Measurements from ENCODE around the gene PTPRM. TPM values are rescaled to one million over a fixed set of nuclear protein-coding genes. Genes with fewer than 3 reads are reported as not detected.

The PTPRM gene
- polyA plus RNA-seq, 3 donors: 0.04 to 2.1 (median 0.66) TPM

GRCh38 chr18:8330575-8330974 lies 763.5 kb downstream of the PTPRM start:
- H3K27ac ChIP-seq (ENCODE audit: low read depth in 1 of 2, low read length in 2 of 2): no peak overlapping the region
- intact Hi-C loops (cut with micrococcal nuclease): no loop called here
- no peaks in the 10 kb centered on the region for H3K27me3 ChIP-seq (ENCODE audit: control insufficient read depth in 2 of 2, insufficient read depth in 2 of 2, low read length in 2 of 2)
- no peaks in the 10 kb centered on the region for H3K9me3 ChIP-seq (replicated peaks in 1 of 2; ENCODE audit: control insufficient read depth in 1 of 2, insufficient read depth in 1 of 2, low read length in 2 of 2)
- H3K36me3 ChIP-seq (replicated peaks in 1 of 2; ENCODE audit: control insufficient read depth in 1 of 2, insufficient read depth in 2 of 2, low read length in 2 of 2): no peaks in the 10 kb centered on the region
- no peak for DNase-seq
- TF ChIP-seq, protein P1, sequence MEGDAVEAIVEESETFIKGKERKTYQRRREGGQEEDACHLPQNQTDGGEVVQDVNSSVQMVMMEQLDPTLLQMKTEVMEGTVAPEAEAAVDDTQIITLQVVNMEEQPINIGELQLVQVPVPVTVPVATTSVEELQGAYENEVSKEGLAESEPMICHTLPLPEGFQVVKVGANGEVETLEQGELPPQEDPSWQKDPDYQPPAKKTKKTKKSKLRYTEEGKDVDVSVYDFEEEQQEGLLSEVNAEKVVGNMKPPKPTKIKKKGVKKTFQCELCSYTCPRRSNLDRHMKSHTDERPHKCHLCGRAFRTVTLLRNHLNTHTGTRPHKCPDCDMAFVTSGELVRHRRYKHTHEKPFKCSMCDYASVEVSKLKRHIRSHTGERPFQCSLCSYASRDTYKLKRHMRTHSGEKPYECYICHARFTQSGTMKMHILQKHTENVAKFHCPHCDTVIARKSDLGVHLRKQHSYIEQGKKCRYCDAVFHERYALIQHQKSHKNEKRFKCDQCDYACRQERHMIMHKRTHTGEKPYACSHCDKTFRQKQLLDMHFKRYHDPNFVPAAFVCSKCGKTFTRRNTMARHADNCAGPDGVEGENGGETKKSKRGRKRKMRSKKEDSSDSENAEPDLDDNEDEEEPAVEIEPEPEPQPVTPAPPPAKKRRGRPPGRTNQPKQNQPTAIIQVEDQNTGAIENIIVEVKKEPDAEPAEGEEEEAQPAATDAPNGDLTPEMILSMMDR (IDR thresholded peaks at IDR 0.05): no peak
- H3K4me1 ChIP-seq (ENCODE audit: control insufficient read depth in 1 of 2, insufficient read depth in 2 of 2, low read length in 2 of 2): no peaks in the 10 kb centered on the region
- H2AFZ ChIP-seq (ENCODE audit: insufficient read depth, low read depth, low read length, poor library complexity, severe bottlenecking): no peak overlapping the region
- Mint-ChIP-seq H3K27me3 (ENCODE audit: low read depth in 3 of 3) (peaks cover 0 to 2% (median 0%) of the 10 kb centered on the region in 3 donors), H3K4me3 (no peak overlapping the region), H3K9me3 (peaks cover 0 to 6% (median 0%) of the 10 kb centered on the region in 7 donors), H3K4me1 (no peaks in the 10 kb centered on the region), H3K36me3 (no peaks in the 10 kb centered on the region), H3K27ac (no peak overlapping the region)
- H3K9ac ChIP-seq (ENCODE audit: insufficient read depth, low read length, poor library complexity, severe bottlenecking): no peak overlapping the region
- 93% methylated on average over 8 of the region's 10 CpGs for WGBS (ENCODE audit: insufficient coverage)
- no peak overlapping the region for H3K4me3 ChIP-seq (replicated peaks in 1 of 3; ENCODE audit: low read depth in 2 of 3, low read length in 3 of 3)
- H4K20me1 ChIP-seq (ENCODE audit: insufficient read depth, low read length): no peaks in the 10 kb centered on the region
- H3K4me2 ChIP-seq (replicated peaks; ENCODE audit: extremely low read depth, low read length, poor library complexity, severe bottlenecking): no peak overlapping the region
- no peaks in the 10 kb centered on the region for H3K79me2 ChIP-seq (ENCODE audit: insufficient read depth, low read length)

- Histone ChIP-seq H3K4me3 (replicated peaks in 1 of 3; ENCODE audit: low read depth in 2 of 3, low read length in 3 of 3) (no peak overlapping the region), H3K4me1 (ENCODE audit: control insufficient read depth in 1 of 2, insufficient read depth in 2 of 2, low read length in 2 of 2) (no peaks in the 10 kb centered on the region), H3K27me3 (ENCODE audit: control insufficient read depth in 2 of 2, insufficient read depth in 2 of 2, low read length in 2 of 2) (no peaks in the 10 kb centered on the region), H4K20me1 (ENCODE audit: insufficient read depth, low read length) (no peaks in the 10 kb centered on the region), H2AFZ (ENCODE audit: insufficient read depth, low read depth, low read length, poor library complexity, severe bottlenecking) (no peak overlapping the region), H3K4me2 (replicated peaks; ENCODE audit: extremely low read depth, low read length, poor library complexity, severe bottlenecking) (no peak overlapping the region), H3K9ac (ENCODE audit: insufficient read depth, low read length, poor library complexity, severe bottlenecking) (no peak overlapping the region), H3K9me3 (replicated peaks in 1 of 2; ENCODE audit: control insufficient read depth in 1 of 2, insufficient read depth in 1 of 2, low read length in 2 of 2) (no peaks in the 10 kb centered on the region), H3K36me3 (replicated peaks in 1 of 2; ENCODE audit: control insufficient read depth in 1 of 2, insufficient read depth in 2 of 2, low read length in 2 of 2) (no peaks in the 10 kb centered on the region), H3K79me2 (ENCODE audit: insufficient read depth, low read length) (no peaks in the 10 kb centered on the region), H3K27ac (ENCODE audit: low read depth in 1 of 2, low read length in 2 of 2) (no peak overlapping the region)
- intact Hi-C loops (cut with micrococcal nuclease): no loop called here
- no peak for DNase-seq
- Mint-ChIP-seq H3K27me3 (ENCODE audit: low read depth in 3 of 3) (peaks cover 0 to 2% (median 0%) of the 10 kb centered on the region in 3 donors), H3K27ac (no peak overlapping the region), H3K9me3 (peaks cover 0 to 3% (median 0%) of the 10 kb centered on the region in 7 donors), H3K36me3 (no peaks in the 10 kb centered on the region), H3K4me3 (no peak overlapping the region), H3K4me1 (no peaks in the 10 kb centered on the region)
- 100% methylated on average over 3 of the region's 4 CpGs for WGBS (ENCODE audit: insufficient coverage)
- TF ChIP-seq, protein P1 (IDR thresholded peaks at IDR 0.05): no peak
These were observed 765.2 kb downstream of the PTPRM start for GRCh38 chr18:8332286-8332685.
